Esophagus muscularis mucosa (tissue), 4 donors: Measurements from ENCODE around the gene YWHAG. TPM values are rescaled to one million over a fixed set of nuclear protein-coding genes. Genes with fewer than 3 reads are reported as not detected.

Source experiments
- DNase-seq: peaks from one replicate; pipeline ENCODE4 v3.0.0-alpha.2; 2017; ENCODE audit errors: extremely low spot score
- H3K27ac ChIP-seq, 4 donors: fragments of 200-600 bp; sonication (generic); replicated peaks in 1 of 4; 1 replicate in 3 of 4; 2 replicates in 1 of 4; pipeline ENCODE4 v1.5.1; 2016 to 2019; ENCODE audit warnings: mild to moderate bottlenecking in 1 of 4
- H3K27me3 ChIP-seq, 4 donors: fragments of 200-600 bp; sonication (generic); one replicate each; pipeline versions ENCODE4 v1.5.1 to v1.6.0; 2016 to 2019
- H3K36me3 ChIP-seq, 4 donors: fragments of 200-600 bp; sonication (generic); one replicate each; pipeline ENCODE4 v1.5.1; 2016 to 2019
- H3K4me1 ChIP-seq, 4 donors: fragments of 200-600 bp; sonication (generic); one replicate each; pipeline ENCODE4 v1.5.1; 2016 to 2019
- H3K4me3 ChIP-seq, 4 donors: fragments of 200-600 bp; sonication (generic); 1 replicate in 2 of 4; 2 replicates in 2 of 4; pipeline ENCODE4 v1.5.1; 2016 to 2019; ENCODE audit warnings: mild to moderate bottlenecking in 4 of 4, moderate library complexity in 1 of 4
- H3K9me3 ChIP-seq, 4 donors: fragments of 200-600 bp; sonication (generic); 1 replicate in 3 of 4; 2 replicates in 1 of 4; pipeline ENCODE4 v1.5.1; 2016 to 2019
- EP300 ChIP-seq: sonication (generic); formaldehyde crosslinking; IDR thresholded peaks from one replicate; pipeline ENCODE4 v1.6.1; 2017; ENCODE audit warnings: antibody characterized with exemption
- POLR2A ChIP-seq: fragments of 450-650 bp; IDR thresholded peaks from one replicate; pipeline ENCODE4 v1.6.1; 2017; ENCODE audit warnings: antibody characterized with exemption, moderate library complexity, mild to moderate bottlenecking, low read depth
- POLR2AphosphoS5 ChIP-seq, 2 donors: sonication (generic); formaldehyde crosslinking; IDR thresholded peaks; one replicate each; pipeline ENCODE4 v1.6.1; 2017; ENCODE audit warnings: antibody characterized with exemption in 2 of 2
- WGBS: methylation state at CpG from one replicate; pipeline ENCODE4 v1.1.5; 2018; 5-methylcytosine and 5-hydroxymethylcytosine counted together
- intact Hi-C: fragments of 100-400 bp; cut with DNase I; formaldehyde crosslinking; loops from one replicate; pipeline ENCODE4 v1.15.1; 2023
- total RNA-seq, 4 donors: library from RNA; depleted of rRNA; stranded (reverse); fragments of >200 nt; gene quantifications; one replicate each; pipeline versions ENCODE4 v1.1.0 to v1.2.1, GENCODE V29; 2016
- TF ChIP-seq, protein P1 (sequence below), 3 experiments: fragments of 200-600 bp in 2 of 3; fragments of 450-650 bp in 1 of 3; sonication (generic) in 2 of 3; IDR thresholded peaks; one replicate each; pipeline ENCODE4 v1.5.1; 2017 to 2019; ENCODE audit warnings: antibody characterized with exemption in 3 of 3, mild to moderate bottlenecking in 2 of 3, moderate library complexity in 1 of 3

Gene YWHAG
- total RNA-seq, 4 donors from 2014 or later, result 55.7 to 91.6 (median 73.7) TPM

- intact Hi-C loops, result loop anchor here (10.0 kb wide), 2 partner anchors 69 to 111 kb away; partner anchors contain the start of gene YWHAG
- H3K4me3 ChIP-seq, result no peak overlapping the region
- DNase-seq, result no peak
- H3K36me3 ChIP-seq, result no peaks in the 10 kb centered on the region
- TF ChIP-seq, protein P1, sequence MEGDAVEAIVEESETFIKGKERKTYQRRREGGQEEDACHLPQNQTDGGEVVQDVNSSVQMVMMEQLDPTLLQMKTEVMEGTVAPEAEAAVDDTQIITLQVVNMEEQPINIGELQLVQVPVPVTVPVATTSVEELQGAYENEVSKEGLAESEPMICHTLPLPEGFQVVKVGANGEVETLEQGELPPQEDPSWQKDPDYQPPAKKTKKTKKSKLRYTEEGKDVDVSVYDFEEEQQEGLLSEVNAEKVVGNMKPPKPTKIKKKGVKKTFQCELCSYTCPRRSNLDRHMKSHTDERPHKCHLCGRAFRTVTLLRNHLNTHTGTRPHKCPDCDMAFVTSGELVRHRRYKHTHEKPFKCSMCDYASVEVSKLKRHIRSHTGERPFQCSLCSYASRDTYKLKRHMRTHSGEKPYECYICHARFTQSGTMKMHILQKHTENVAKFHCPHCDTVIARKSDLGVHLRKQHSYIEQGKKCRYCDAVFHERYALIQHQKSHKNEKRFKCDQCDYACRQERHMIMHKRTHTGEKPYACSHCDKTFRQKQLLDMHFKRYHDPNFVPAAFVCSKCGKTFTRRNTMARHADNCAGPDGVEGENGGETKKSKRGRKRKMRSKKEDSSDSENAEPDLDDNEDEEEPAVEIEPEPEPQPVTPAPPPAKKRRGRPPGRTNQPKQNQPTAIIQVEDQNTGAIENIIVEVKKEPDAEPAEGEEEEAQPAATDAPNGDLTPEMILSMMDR (IDR thresholded peaks at IDR 0.05), result no peak
- TF ChIP-seq EP300, result no peak
- TF ChIP-seq POLR2AphosphoS5 (IDR thresholded peaks at IDR 0.05), result no peak
- TF ChIP-seq POLR2A, result no peak
- peaks cover 0 to 29% (median 12%) of the 10 kb centered on the region in 4 donors for H3K27me3 ChIP-seq
- 89% methylated on average over 18 of the region's 29 CpGs for WGBS
- H3K9me3 ChIP-seq, result no peaks in the 10 kb centered on the region
- peaks cover 3 to 27% (median 25%) of the 10 kb centered on the region in 4 donors for H3K4me1 ChIP-seq
- no peak overlapping the region for H3K27ac ChIP-seq
Measured at GRCh38 chr7:76285604-76286374, 73.0 kb downstream of the YWHAG start.

DNA sequence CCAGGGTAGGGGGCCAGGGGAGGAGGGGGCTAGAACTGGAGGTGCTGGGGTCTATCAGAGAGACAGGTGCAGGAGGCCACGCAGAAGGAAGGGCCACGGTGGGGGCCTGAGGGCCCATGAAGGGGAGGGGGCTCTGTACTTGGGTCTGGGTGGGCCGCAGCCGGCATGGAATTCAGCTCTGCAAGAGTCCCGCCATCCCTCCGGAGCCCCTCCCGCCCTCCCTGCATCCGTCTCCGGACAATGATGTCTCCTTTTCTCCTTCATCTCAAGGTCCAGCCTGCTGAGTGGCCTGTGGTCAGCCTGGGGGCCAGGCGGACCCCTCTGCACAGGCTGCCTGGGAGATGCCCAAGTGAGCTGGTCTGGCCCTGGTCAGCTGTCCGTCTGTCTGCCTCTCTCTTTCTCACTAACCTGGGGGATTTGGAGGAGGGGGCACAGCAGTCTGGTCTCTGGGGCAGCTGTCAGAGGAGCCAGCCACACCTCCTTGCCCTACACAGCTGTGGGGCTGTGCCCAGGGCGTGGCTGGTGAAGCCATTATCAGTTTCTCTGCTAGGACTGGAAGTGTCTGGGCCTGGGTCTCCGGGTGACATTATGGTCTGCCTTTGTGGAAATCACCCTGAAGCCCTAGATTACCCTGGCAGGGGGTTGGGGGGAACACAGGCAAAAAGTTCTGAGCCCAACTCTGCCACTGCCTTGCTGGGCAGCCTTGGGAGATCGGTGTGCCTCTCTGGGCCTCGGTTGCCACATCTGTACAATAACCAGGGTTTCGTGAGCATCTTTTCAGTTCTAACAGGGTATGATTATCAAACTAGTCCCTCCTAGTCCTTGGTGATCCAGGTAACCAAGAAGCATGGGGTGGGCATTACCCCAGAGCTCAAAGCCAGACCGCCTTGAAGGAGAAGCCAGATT lies 75.3 kb downstream of the YWHAG start:
- no peaks in the 10 kb centered on the region for H3K36me3 ChIP-seq
- H3K27me3 ChIP-seq, result peaks cover 0 to 38% (median 12%) of the 10 kb centered on the region in 4 donors
- H3K27ac ChIP-seq, result no peak overlapping the region
- WGBS, result 83% methylated on average over 12 of the region's 17 CpGs
- TF ChIP-seq POLR2AphosphoS5 (IDR thresholded peaks at IDR 0.05) (no peak), POLR2A (no peak), EP300 (no peak)
- TF ChIP-seq, protein P1 (IDR thresholded peaks at IDR 0.05), result no peak
- peak overlapping the region; percentile 55 to 73 (median 59) for H3K4me3 ChIP-seq
- H3K4me1 ChIP-seq, result peaks cover 3 to 33% (median 31%) of the 10 kb centered on the region in 4 donors
- intact Hi-C loops, result loop anchor here (5.0 to 10.0 kb wide), 3 partner anchors 34 to 109 kb away; partner anchors contain the start of gene YWHAG
- H3K9me3 ChIP-seq, result no peaks in the 10 kb centered on the region
- no peak for DNase-seq

GRCh38 chr7:76282344-76283253 lies 76.2 kb downstream of the YWHAG start:
- Histone ChIP-seq H3K36me3 (no peaks in the 10 kb centered on the region), H3K27me3 (peaks cover 0 to 47% (median 12%) of the 10 kb centered on the region in 4 donors), H3K4me3 (peak overlapping the region; percentile 55 to 73 (median 59)), H3K27ac (peak overlapping the region in 1 of 4 donors; percentile 34), H3K9me3 (no peaks in the 10 kb centered on the region), H3K4me1 (peaks cover 3 to 33% (median 31%) of the 10 kb centered on the region in 4 donors)
- TF ChIP-seq, protein P1 (IDR thresholded peaks at IDR 0.05), result no peak
- peak in 1 of 2 donors; percentile 27 for TF ChIP-seq POLR2AphosphoS5 (IDR thresholded peaks at IDR 0.05)
- TF ChIP-seq EP300, result no peak
- TF ChIP-seq POLR2A, result no peak
- intact Hi-C loops, result loop anchor here (5.0 to 10.0 kb wide), 3 partner anchors 35 to 108 kb away; partner anchors contain the start of gene YWHAG
- no peak for DNase-seq
- 13% methylated on average over 20 of the region's 98 CpGs for WGBS
